IPS-20b (cell line): Measurements from ENCODE around the gene SFTPA2.
"Not testable (repeated sequence)": the region's sequence is repeated elsewhere in the genome, so short reads cannot be mapped to it uniquely, and the experiment has no call there.

Experiments used
- H3K27ac ChIP-seq: one replicate; pipeline ENCODE4 v1.5.1; 2013; ENCODE audit warnings: low read length
- H3K27me3 ChIP-seq: 2 replicates; pipeline ENCODE4 v1.6.1; 2013; ENCODE audit warnings: mild to moderate bottlenecking, low read length, inconsistent platforms; ENCODE audit not compliant: insufficient read depth
- H3K36me3 ChIP-seq: 2 replicates; pipeline ENCODE4 v1.6.1; 2013; ENCODE audit warnings: low read depth, mild to moderate bottlenecking, inconsistent platforms, low read length, moderate library complexity; ENCODE audit not compliant: insufficient read depth
- H3K4me1 ChIP-seq: 2 replicates; pipeline ENCODE4 v1.6.1; 2013; ENCODE audit warnings: mild to moderate bottlenecking, control low read depth, inconsistent platforms, low read length, moderate library complexity; ENCODE audit not compliant: insufficient read depth
- H3K4me3 ChIP-seq: 2 replicates; pipeline ENCODE4 v1.5.1; 2013; ENCODE audit warnings: mild to moderate bottlenecking, low read length, inconsistent platforms
- H3K9ac ChIP-seq: 2 replicates; pipeline ENCODE4 v1.6.1; 2013; ENCODE audit warnings: low read depth, mild to moderate bottlenecking, inconsistent platforms, low read length, moderate library complexity
- H3K9me3 ChIP-seq: 2 replicates; pipeline ENCODE4 v1.6.1; 2013; ENCODE audit warnings: mild to moderate bottlenecking, low read depth, low read length, inconsistent platforms; ENCODE audit not compliant: insufficient read depth

SFTPA2 gene

DNA sequence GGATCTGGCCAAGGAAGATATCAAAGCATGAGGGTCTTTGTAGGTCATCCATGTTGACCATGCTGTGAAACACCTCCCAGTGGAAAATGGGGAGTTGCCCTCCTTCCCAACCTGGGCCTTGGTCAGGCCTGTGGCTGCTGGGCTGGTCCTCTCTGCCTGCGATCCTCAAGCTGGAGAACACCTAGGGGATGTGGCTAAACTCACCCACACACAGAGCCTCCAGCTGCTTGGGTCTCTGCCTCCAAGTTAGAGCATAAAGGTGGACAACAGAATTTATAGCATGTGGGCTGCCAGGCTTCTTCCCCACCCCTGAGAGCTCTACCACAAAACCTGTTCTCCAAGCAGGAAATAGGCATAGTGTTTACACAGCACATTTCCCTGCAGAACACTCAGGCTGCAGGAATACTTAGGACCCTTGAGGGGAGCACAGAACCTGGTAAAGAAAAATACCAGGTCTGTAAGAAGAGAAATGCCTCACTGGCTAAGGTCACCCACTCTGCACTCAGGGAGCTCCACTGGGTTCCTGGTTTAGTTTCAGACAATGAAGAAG lies at the start of gene SFTPA2:
SFTPA2 (minus strand) TSS at position 248 of the 550 bp plus-strand sequence. CDS start 924 bp downstream, outside the sequence.
- Histone ChIP-seq H3K36me3 (no peaks in the 10 kb centered on the region), H3K4me3 (no peak within 1 kb of the TSS), H3K27ac (no peak within 1 kb of the TSS), H3K4me1 (no peaks in the 10 kb centered on the region), H3K27me3 (peaks cover 10% of the 10 kb centered on the region), H3K9me3 (no peaks in the 10 kb centered on the region), H3K9ac (no peak within 1 kb of the TSS)

DNA sequence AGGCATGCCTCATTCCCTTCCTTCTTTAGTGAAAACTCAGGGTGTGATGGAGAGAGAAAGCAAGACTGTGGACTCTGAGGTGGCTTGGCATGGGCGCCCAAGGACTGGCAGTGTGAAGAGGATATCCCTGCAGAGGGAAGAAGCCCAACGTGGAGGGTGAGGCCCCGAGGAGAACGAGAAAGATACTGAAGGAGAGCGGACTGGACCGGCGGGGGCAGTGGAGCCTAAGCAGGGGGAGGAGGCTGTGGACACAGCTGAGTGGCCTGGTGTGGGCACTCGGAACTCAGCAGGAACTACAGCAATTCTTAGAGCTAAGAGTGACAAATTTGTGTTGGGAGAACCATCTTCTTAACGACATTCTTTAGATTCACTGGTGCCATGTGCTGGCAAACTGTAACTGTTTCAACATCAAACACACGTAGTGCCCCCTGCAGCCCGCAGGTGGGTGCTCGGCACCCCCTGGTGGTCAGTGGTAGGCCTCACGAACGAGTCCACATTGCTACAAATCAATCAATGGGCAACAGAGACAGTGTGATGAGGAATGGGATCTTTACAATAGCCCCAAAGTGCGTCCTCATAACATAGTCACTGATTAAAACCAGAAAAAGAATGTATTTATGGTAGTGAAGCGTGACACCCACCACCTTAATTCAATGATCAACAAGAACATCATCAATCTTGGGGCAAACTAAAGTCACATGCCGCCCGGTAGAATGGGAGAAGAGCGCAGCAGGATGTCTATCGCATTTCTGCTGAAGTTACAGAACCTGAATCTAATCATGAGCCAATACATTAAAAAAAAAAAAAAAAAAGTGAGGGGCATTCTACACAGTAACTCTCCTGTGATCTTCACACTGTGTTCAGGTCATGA lies 48.5 kb upstream of the SFTPA2 start:
- Histone ChIP-seq H3K4me1 (no peaks in the 10 kb centered on the region), H3K36me3 (no peaks in the 10 kb centered on the region), H3K4me3 (no peak overlapping the region), H3K9me3 (no peaks in the 10 kb centered on the region), H3K27me3 (no peaks in the 10 kb centered on the region), H3K9ac (no peak overlapping the region), H3K27ac (no peak overlapping the region)

DNA sequence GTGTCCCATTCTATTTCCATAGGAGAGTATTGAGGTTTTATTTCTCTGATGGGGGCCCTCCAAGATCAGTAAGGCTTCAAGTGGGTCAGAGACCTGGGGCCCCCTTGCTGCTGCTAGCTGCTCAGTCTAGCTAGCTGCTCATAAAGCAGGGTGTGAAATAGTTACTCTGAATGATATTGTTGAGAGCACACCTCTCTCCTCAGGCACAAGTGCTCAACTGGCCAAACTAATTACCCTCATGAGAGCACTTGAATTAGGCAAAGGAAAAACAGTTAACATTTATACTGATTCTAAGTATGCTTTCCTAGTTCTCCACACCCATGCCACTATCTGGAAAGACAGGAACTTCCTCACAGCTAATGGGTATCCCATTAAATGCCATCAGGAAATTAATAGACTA lies 45.1 kb upstream of the SFTPA2 start:
- Histone ChIP-seq H3K4me1 (peaks cover 10% of the 10 kb centered on the region; the same call in 1 of the 2 replicates), H3K27me3 (no peaks in the 10 kb centered on the region), H3K36me3 (no peaks in the 10 kb centered on the region), H3K9me3 (no peaks in the 10 kb centered on the region), H3K4me3 (no peak overlapping the region), H3K27ac (no peak overlapping the region), H3K9ac (no peak overlapping the region)

DNA sequence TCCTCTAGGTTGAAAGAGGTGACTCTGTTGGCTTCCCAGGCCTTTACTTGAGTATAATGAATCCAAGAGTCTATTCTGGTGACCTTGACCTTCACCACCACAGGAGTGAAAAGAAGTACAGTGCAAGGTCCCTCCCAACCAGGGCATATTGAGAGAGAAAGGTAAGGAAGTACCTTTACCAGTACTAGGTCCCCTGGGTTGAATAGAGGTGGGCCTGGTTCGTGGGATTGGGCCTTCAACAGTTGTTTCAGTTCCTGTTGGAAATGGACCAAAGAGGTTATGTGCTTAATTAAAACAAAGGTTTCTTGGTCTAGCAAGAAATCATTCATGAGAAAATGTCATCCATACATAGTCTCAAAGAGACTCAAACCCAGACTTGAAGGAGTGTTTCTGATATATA lies 44.1 kb upstream of the SFTPA2 start:
- Histone ChIP-seq H3K4me1 (peaks cover 16% of the 10 kb centered on the region; the same call in 1 of the 2 replicates), H3K9ac (no peak overlapping the region), H3K4me3 (no peak overlapping the region)

DNA sequence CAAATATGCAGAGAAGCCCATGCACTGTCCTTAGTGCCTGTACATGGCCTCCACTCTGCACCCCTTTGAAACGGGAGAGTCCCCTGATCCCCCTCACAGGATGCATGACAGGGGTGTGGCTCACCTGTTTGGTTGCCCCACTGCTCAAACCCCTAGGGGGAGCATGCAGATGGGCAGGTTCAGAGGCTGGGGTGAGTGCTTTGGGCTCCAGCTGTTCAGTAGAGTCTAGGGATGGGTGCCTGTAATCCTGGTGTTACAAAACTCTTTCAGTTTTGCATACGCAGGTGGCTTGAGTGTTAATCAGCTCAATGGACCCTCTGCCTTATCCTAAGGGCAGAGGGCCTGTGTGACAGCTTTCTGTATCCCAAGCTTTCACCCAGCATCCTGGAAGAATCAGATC lies 42.7 kb upstream of the SFTPA2 start:
- Histone ChIP-seq H3K36me3 (no peaks in the 10 kb centered on the region), H3K4me3 (no peak overlapping the region), H3K9ac (no peak overlapping the region), H3K27ac (no peak overlapping the region), H3K27me3 (no peaks in the 10 kb centered on the region), H3K4me1 (peaks cover 17% of the 10 kb centered on the region; the same call in 1 of the 2 replicates), H3K9me3 (peaks cover 14% of the 10 kb centered on the region)

More for the DNA sequence above, 44.1 kb upstream of the SFTPA2 start:
- Histone ChIP-seq H3K27me3 (no peaks in the 10 kb centered on the region), H3K36me3 (no peaks in the 10 kb centered on the region), H3K9me3 (0 out of 2 replicates have a peak, but pooled peaks cover under 1% of the 10 kb centered on the region), H3K27ac (no peak overlapping the region)

DNA sequence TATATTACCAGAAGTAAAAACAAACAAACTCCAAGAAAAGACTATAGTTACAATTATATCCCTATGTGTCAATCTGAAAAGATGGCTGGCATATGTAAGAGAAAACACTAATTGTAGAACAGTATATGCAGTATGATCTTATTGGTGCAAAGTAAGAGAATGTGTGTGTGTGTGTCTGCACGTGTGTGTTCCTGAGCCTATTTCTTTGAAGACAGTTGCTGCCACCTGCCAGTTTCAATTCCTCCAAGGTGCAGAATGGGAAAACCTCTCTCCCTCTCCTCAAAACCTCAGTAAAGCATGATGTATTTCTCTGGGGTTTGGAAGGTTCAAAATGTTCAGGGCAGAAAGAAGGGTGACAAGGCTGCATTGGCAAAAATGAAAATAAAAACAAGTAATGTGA lies 41.7 kb upstream of the SFTPA2 start:
- no peak overlapping the region for H3K4me3 ChIP-seq
- peaks cover 17% of the 10 kb centered on the region; the same call in 1 of the 2 replicates for H3K4me1 ChIP-seq
- H3K9me3 ChIP-seq = peaks cover 23% of the 10 kb centered on the region
- H3K27me3 ChIP-seq = no peaks in the 10 kb centered on the region
- no peaks in the 10 kb centered on the region for H3K36me3 ChIP-seq
- H3K9ac ChIP-seq = no peak overlapping the region
- H3K27ac ChIP-seq = no peak overlapping the region

DNA sequence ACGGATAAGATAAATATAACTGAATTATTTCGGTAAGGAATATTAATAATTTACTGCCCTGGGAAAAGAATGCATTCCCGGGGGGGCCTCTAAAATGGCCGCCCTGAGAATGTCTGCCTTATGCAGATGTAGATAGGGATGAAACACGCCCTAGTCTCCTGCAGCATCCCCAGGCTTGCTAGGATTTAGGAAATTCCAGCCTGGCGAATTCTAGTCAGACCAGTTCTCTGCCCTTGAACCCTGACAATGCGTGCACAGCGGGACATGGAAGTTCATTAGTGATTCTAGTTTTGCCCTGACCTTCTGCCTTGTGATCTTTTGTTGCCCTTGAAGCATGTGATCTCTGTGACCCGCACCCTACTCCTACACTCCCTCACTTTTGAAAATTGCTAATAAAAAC lies 39.4 kb upstream of the SFTPA2 start:
- not testable (repeated sequence) for H3K9ac ChIP-seq, H3K36me3 ChIP-seq, H3K4me3 ChIP-seq, H3K27ac ChIP-seq, H3K27me3 ChIP-seq
- peaks cover 17% of the 10 kb centered on the region; the same call in 1 of the 2 replicates for H3K4me1 ChIP-seq
- peaks cover 23% of the 10 kb centered on the region for H3K9me3 ChIP-seq

DNA sequence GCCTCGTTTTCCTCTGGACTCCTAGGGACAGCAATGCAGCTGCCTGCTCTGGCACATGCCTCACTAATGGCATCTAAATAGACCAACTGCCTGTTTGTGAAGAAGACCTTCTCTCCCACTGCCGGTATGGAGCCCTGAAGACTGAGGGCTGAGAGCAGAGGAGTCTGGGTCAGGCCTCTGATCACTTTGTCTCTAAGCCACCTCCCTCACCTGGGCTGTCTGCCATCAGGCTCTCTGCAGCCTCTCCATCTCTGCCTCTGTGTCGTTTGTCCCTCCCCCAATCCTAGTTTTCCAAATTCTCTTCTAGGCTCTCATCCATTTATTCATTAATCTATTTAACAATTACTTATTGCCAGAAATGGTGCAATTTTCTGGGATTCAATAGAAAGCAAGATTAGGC lies 35.3 kb upstream of the SFTPA2 start:
- Histone ChIP-seq H3K36me3 (no peaks in the 10 kb centered on the region), H3K9me3 (peaks cover 23% of the 10 kb centered on the region), H3K9ac (no peak overlapping the region), H3K4me3 (no peak overlapping the region), H3K27me3 (no peaks in the 10 kb centered on the region), H3K4me1 (peaks cover 9% of the 10 kb centered on the region; the same call in 1 of the 2 replicates), H3K27ac (no peak overlapping the region)

DNA sequence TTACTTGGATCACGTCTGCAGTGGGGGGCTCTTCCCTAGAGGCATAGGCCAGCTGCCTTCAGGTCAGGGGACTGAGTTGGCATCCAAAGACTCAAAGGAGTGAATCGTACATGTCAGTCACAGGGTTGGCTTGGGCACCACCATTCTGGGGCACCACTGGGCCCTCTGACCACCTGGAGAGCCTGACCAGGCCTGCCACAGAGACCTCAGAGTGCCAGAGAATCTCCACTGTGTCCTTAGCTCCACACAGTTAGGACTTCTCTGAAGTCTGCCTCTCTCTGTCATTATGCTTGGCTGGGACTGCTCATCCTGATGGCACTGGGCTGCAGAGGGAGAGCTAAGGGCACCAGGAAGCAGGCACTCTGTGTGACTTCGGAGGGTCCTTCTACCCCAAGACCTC lies 34.4 kb upstream of the SFTPA2 start:
- not testable (repeated sequence) for H3K27ac ChIP-seq, H3K36me3 ChIP-seq, H3K4me3 ChIP-seq, H3K4me1 ChIP-seq, H3K27me3 ChIP-seq, H3K9ac ChIP-seq
- peaks cover 23% of the 10 kb centered on the region for H3K9me3 ChIP-seq

DNA sequence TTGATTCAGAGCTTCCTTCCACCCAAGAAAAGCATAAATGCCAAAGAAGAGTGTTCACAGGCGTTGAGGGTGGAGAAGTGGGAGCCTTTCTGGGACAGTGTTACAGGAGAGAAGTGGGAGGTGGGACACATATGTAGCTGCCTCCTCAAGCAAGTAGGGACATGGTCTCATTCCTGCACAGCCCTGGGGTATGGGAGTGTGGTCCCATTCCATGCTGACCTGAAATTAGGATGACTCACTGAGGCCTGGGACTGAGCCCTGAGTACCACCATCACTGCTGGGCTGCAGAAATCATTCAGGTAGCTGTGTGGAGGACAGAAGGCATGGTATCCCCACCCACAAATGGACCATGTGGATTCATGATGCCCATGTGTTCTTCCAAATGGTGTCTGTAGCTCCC lies 33.2 kb upstream of the SFTPA2 start:
- H3K4me3 ChIP-seq = no peak overlapping the region
- H3K4me1 ChIP-seq = no peaks in the 10 kb centered on the region
- peaks cover 14% of the 10 kb centered on the region for H3K9me3 ChIP-seq
- no peak overlapping the region for H3K27ac ChIP-seq
- no peak overlapping the region for H3K9ac ChIP-seq
- no peaks in the 10 kb centered on the region for H3K36me3 ChIP-seq
- peaks cover 5% of the 10 kb centered on the region; the same call in 1 of the 2 replicates for H3K27me3 ChIP-seq

DNA sequence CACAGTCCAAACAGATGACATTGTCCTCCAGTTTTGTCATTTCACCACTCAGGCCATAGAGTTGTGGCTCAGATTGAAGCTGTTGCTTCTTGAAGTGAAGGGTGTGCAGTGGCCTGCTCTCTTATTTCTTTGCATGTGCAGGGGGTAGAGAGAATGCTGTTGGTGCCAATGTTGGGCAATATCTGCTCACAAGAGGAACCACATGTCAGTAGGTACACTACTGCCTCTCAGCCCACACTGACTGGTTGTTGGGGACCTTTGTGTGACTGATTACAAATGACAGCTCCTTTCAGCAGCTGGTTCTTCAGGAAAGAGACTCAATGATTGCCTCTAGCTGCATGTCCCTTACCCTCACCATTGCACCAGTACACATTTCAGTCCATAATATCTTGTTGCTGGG lies 28.6 kb upstream of the SFTPA2 start:
- H3K27ac ChIP-seq = no peak overlapping the region
- peaks cover 5% of the 10 kb centered on the region; the same call in 1 of the 2 replicates for H3K27me3 ChIP-seq
- H3K36me3 ChIP-seq = no peaks in the 10 kb centered on the region
- no peaks in the 10 kb centered on the region for H3K9me3 ChIP-seq
- H3K9ac ChIP-seq = no peak overlapping the region
- no peaks in the 10 kb centered on the region for H3K4me1 ChIP-seq
- H3K4me3 ChIP-seq = no peak overlapping the region

DNA sequence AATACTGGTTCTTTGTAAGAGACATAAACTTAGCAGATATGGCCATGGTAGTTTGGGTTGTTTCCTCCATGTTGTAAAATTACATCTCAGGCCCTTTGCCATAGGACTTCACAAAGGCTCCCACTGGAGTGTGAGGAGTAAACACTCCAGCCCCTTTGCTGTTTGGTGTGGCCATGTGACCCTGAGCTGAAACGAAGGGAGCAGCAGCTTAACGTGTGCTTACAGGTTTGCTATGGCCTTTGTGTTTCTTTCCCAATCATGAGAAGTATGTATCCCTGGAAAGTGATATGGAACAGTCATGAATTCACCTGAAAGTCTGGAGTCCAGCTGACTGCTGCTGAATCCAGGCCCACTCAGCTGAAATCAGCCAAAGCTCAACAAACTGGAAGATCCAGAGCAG lies 26.7 kb upstream of the SFTPA2 start:
- H3K4me1 ChIP-seq = no peaks in the 10 kb centered on the region
- H3K27me3 ChIP-seq = peaks cover 5% of the 10 kb centered on the region; the same call in 1 of the 2 replicates
- no peaks in the 10 kb centered on the region for H3K9me3 ChIP-seq
- no peak overlapping the region for H3K9ac ChIP-seq
- no peak overlapping the region for H3K4me3 ChIP-seq
- no peak overlapping the region for H3K27ac ChIP-seq
- no peaks in the 10 kb centered on the region for H3K36me3 ChIP-seq
